Measurements from ENCODE around the gene KIAA1328.

DNA sequence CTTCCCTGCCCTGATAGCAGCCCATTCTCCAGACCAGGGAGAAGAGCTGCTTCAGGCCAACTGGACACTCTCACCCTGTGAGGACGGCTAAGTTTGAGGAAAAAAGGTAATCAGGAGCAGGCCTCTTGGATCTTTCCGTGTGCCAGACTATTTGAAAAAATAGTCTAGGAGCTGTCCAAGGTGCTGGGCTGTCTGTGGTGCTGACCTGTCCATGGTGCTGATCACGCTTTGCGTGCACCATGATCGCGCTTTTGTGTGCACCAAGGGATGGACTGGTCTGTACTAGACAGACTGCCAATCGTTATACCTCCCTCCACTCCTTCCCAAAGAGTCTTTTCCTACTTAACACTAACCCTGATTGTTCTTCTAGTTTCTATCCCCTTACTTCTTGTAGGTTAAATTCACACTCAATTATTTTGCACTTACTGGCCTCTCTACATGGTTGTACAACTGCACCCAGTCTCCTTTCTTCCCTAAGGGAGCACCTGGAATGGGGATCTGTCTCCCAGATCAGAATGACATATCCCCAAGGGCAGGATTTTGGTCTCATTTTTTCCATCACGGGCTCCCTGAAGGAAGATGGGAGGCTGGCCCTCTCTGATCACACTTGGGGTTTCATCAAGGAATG lies 441.2 kb downstream of the KIAA1328 start:
- TF ChIP-seq, protein P1, sequence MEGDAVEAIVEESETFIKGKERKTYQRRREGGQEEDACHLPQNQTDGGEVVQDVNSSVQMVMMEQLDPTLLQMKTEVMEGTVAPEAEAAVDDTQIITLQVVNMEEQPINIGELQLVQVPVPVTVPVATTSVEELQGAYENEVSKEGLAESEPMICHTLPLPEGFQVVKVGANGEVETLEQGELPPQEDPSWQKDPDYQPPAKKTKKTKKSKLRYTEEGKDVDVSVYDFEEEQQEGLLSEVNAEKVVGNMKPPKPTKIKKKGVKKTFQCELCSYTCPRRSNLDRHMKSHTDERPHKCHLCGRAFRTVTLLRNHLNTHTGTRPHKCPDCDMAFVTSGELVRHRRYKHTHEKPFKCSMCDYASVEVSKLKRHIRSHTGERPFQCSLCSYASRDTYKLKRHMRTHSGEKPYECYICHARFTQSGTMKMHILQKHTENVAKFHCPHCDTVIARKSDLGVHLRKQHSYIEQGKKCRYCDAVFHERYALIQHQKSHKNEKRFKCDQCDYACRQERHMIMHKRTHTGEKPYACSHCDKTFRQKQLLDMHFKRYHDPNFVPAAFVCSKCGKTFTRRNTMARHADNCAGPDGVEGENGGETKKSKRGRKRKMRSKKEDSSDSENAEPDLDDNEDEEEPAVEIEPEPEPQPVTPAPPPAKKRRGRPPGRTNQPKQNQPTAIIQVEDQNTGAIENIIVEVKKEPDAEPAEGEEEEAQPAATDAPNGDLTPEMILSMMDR (IDR thresholded peaks at IDR 0.05) = no peak
- TF ChIP-seq POLR2A (IDR thresholded peaks at IDR 0.05) = no peak

Measured in Peyer's patch (tissue), 4 donors.